Heart right ventricle (tissue), 16 donors: ENCODE measurements around the gene HK1. TPM values are rescaled to one million over a fixed set of nuclear protein-coding genes. Genes with fewer than 3 reads are reported as not detected.

Source experiments
- ATAC-seq, 8 donors: fragments of 200-7000 bp; cut with Tn5 transposase; one replicate each; pipeline ENCODE4 v1.9.1; 2020; ENCODE audit warnings: mild to moderate bottlenecking in 8 of 8, moderate library complexity in 8 of 8, moderate number of reproducible peaks in 1 of 8
- DNase-seq, 2 donors: peaks; one replicate each; pipeline ENCODE4 v3.0.0-alpha.2; 2020
- H3K27ac ChIP-seq, 10 donors: fragments of 200-600 bp; sonication (generic) in 2 of 10; one replicate each; pipeline versions ENCODE4 v1.5.0 to v1.8.0; 2020 to 2022; ENCODE audit warnings: mild to moderate bottlenecking in 3 of 10
- H3K27me3 ChIP-seq, 7 donors: fragments of 200-600 bp; one replicate each; pipeline ENCODE4 v1.8.0; 2021 to 2022; ENCODE audit warnings: mild to moderate bottlenecking in 2 of 7
- H3K36me3 ChIP-seq, 9 donors: fragments of 200-600 bp; sonication (generic) in 1 of 9; one replicate each; pipeline versions ENCODE4 v1.5.0 to v1.8.0; 2020 to 2022; ENCODE audit warnings: mild to moderate bottlenecking in 2 of 9
- H3K4me1 ChIP-seq, 9 donors: fragments of 200-600 bp; sonication (generic) in 1 of 9; one replicate each; pipeline versions ENCODE4 v1.5.0 to v1.8.0; 2020 to 2022; ENCODE audit warnings: mild to moderate bottlenecking in 4 of 9
- H3K4me3 ChIP-seq, 10 donors: fragments of 200-600 bp; sonication (generic) in 2 of 10; one replicate each; pipeline versions ENCODE4 v1.5.0 to v1.8.0; 2020 to 2022; ENCODE audit warnings: mild to moderate bottlenecking in 7 of 10, moderate library complexity in 2 of 10
- H3K9me3 ChIP-seq, 11 donors: fragments of 200-600 bp in 10 of 11; sonication (generic) in 2 of 11; one replicate each; pipeline versions ENCODE4 v1.5.0 to v1.8.0; 2013 to 2022; ENCODE audit warnings: mild to moderate bottlenecking in 2 of 11, control low read depth in 1 of 11, moderate library complexity in 1 of 11
- WGBS, 2 donors: extraction: QIAGEN DNeasy Blood & Tissue Kit; methylation state at CpG; one replicate each; pipeline ENCODE4 v1.1.7; 2013; ENCODE audit warnings: inconsistent platforms in 1 of 2; 5-methylcytosine and 5-hydroxymethylcytosine counted together
- intact Hi-C, 10 donors: fragments of 100-400 bp; cut with DNase I; formaldehyde crosslinking; loops; one replicate each; pipeline versions ENCODE4 v1.11.1 to v1.14.2; 2022
- polyA plus RNA-seq, 2 donors: library from polyadenylated mRNA; stranded (reverse); fragments of 200-250 nt; gene quantifications; one replicate each; pipeline ENCODE4 v1.2.3, GENCODE V29; 2013
- total RNA-seq, 10 donors: library from RNA; stranded (reverse); fragmentation: NEBNext Ultra II Directional in 3 of 10; extraction: Animal tissue kit (Norgen Biotek cat#: 25700) in 3 of 10; gene quantifications; one replicate each; pipeline versions ENCODE4 v1.2.1 to v1.2.4, GENCODE V29; 2021 to 2023
- TF ChIP-seq, protein P1 (sequence below), 9 donors: fragments of 200-600 bp; sonication (generic) in 2 of 9; IDR thresholded peaks; one replicate each; pipeline versions ENCODE4 v1.5.0 to v1.8.0; 2021 to 2022; ENCODE audit warnings: antibody characterized with exemption in 9 of 9, mild to moderate bottlenecking in 5 of 9, moderate library complexity in 1 of 9
- donor health status: Arrhythmogenic right ventricular cardiomyopathy.
- donor health status: ischemic (EF 13 %, LVEDD 7.1; RV severe dilation, severe dysfunction).
- donor health status: healthy with polysubstance abuse.
- donor health status: DM: no; HTN: yes; CAD: no.
- donor health status: DM: no; HTN: no; CAD: no.
- donor health status: ischemic (EF 25% LVEDD 6.9; RV normal size, moderate dysfunction).
- donor health status: ischemic (EF 25% LVEDD 5.7; RV mildly dilated, moderate dysfunction).
- donor health status: healthy.
- donor health status: DM: yes; HTN: yes; CAD: no.
- donor health status: Ischemic cardiomyopathy.
- donor health status: ischemic (EF 35%, LVEDD 5.7; RV mildly dilated, moderate dysfunction).
- donor health status: nonischemic (EF 11% LVEDD 7.7; RV severe dilation, severe dysfunction).
- donor health status: DM: yes; HTN: yes; CAD: no.
- donor health status: PGD.
- donor health status: ischemic (EF 29% LVEDD 5.4; RV normal size, mild dysfunction).
- donor health status: nonischemic (EF 23%, LVEDD 6.1; RV moderate dilation, normal function).

Gene HK1
- total and polyA plus RNA-seq, 12 donors: 51.9 to 322 (median 233) TPM

DNA sequence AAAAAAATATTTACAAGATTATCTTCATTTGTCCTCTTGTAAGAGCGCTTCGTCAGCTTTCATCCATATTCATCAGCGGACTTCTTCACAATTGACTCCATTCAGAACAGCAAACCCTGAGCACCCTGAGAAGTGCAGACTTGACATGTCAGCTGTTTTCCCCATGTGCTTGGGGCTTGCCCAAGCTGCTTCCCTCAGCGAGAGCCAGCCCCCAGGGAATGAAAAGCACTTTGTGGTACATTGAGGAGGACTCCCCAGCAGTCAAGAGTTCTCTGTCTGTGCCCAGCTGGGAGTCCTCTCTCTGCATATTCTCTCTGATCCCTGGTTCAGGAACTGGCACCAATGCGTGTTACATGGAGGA lies 35.5 kb upstream of the HK1 start:
- 74 to 78% methylated on average over 5 of the region's 5 CpGs for WGBS, 2 donors
- Histone ChIP-seq H3K36me3 (no peaks in the 10 kb centered on the region), H3K9me3 (no peaks in the 10 kb centered on the region), H3K4me1 (peaks cover 0 to 14% (median 2%) of the 10 kb centered on the region in 9 donors), H3K27ac (no peak overlapping the region), H3K27me3 (no peaks in the 10 kb centered on the region), H3K4me3 (no peak overlapping the region)
- intact Hi-C loops: loop anchor here in 2 of 10 donors (1.0 to 10.0 kb wide), 3 partner anchors 15 to 392 kb away; partner anchors contain the start of gene FAM241B (in 1 of the 2)
- TF ChIP-seq, protein P1, sequence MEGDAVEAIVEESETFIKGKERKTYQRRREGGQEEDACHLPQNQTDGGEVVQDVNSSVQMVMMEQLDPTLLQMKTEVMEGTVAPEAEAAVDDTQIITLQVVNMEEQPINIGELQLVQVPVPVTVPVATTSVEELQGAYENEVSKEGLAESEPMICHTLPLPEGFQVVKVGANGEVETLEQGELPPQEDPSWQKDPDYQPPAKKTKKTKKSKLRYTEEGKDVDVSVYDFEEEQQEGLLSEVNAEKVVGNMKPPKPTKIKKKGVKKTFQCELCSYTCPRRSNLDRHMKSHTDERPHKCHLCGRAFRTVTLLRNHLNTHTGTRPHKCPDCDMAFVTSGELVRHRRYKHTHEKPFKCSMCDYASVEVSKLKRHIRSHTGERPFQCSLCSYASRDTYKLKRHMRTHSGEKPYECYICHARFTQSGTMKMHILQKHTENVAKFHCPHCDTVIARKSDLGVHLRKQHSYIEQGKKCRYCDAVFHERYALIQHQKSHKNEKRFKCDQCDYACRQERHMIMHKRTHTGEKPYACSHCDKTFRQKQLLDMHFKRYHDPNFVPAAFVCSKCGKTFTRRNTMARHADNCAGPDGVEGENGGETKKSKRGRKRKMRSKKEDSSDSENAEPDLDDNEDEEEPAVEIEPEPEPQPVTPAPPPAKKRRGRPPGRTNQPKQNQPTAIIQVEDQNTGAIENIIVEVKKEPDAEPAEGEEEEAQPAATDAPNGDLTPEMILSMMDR (IDR thresholded peaks at IDR 0.05): no peak
- no peak for DNase-seq
- ATAC-seq: no peak

DNA sequence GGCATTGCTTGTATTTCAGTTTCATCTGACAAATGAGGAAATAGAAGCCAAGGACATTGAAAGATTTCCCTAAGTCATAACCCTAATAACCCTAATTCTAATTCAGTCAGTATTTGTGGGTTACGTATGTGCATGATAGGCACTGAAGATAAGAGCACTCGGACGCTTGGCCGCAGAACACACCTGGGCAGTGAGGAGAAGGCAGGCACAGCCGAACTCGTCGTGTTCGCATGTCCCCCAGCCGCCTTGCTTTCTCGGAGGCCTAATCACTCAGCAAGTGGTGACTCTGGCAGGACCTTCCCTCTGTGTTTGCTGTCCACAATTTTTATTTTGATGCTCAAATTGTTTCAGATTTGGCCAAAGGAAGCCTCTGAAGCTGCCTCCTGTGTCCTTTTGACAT lies 34.5 kb upstream of the HK1 start:
- ATAC-seq (no peak), DNase-seq (no peak)
- WGBS, 2 donors: 95 to 97% methylated on average over 10 of the region's 10 CpGs
- Histone ChIP-seq H3K27ac (no peak overlapping the region), H3K4me1 (peaks cover 0 to 12% (median 0%) of the 10 kb centered on the region in 9 donors), H3K36me3 (no peaks in the 10 kb centered on the region), H3K4me3 (no peak overlapping the region), H3K27me3 (no peaks in the 10 kb centered on the region), H3K9me3 (no peaks in the 10 kb centered on the region)
- intact Hi-C loops: loop anchor here in 1 of 10 donors (2.0 to 10.0 kb wide), 2 partner anchors 71 to 391 kb away; partner anchors contain the start of gene FAM241B
- TF ChIP-seq, protein P1 (IDR thresholded peaks at IDR 0.05): no peak

DNA sequence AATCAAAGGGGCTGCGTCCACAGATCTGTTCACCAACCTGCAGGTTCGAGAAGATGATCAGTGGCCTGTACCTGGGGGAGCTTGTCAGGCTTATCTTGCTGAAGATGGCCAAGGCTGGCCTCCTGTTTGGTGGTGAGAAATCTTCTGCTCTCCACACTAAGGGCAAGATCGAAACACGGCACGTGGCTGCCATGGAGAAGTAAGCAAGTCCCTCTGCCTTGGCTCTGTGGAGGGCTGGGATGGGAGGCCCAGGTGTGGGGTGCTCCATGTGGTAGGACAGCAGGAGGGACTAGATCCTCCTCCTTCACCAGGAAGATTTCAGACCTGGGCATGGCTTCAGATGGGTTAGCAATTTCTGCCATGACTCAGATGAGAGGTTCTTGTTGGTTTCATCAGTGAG lies 32.3 kb upstream of the HK1 start:
- intact Hi-C loops: loop anchor here in 2 of 10 donors (5.0 to 10.0 kb wide), 2 partner anchors 61 to 389 kb away; partner anchors contain the start of gene FAM241B (in 1 of the 2)
- WGBS, 2 donors: 94 to 95% methylated on average over 5 of the region's 5 CpGs
- TF ChIP-seq, protein P1 (IDR thresholded peaks at IDR 0.05): no peak
- H3K27ac ChIP-seq: no peak overlapping the region
- ATAC-seq (no peak), DNase-seq (no peak)
- no peaks in the 10 kb centered on the region for H3K27me3 ChIP-seq
- no peaks in the 10 kb centered on the region for H3K36me3 ChIP-seq
- no peaks in the 10 kb centered on the region for H3K4me1 ChIP-seq
- no peak overlapping the region for H3K4me3 ChIP-seq
- peaks cover 0 to 2% (median 0%) of the 10 kb centered on the region in 11 donors for H3K9me3 ChIP-seq

DNA sequence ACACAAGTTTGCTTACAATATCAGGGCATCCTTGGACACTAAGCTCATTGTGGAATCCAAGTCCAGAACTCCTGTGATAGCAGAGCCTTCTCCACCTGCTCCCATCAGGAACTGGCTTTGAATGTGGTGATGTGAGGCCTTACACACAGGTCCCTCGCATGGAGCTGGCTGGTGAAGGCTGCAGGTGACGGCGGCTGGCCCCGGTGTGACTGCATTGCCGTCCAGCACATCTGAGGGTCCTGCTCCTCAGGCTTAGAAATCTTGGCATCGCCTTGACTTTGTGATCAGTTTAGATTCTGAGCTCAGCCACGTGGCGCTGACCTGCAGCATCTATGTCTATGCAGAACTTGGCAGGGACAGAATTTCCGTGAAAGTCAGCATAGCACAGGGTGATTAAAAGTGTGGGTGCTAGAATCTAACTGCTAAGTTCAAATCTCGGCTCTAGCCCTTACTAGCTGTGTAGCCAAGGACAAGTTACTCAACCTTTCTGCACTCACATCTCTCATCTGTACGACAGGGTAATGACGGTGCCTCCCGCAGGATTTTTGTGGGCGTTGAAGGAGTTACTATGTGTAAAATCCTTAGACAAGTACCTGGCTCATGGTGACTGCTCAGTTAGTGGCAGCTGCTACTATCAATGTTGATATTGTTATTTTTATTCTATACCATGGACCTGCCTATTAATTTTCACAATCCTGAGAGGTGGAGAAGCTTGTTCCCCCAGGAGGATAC lies 31.5 kb upstream of the HK1 start:
- Histone ChIP-seq H3K4me3 (no peak overlapping the region), H3K9me3 (peaks cover 0 to 9% (median 0%) of the 10 kb centered on the region in 11 donors), H3K36me3 (no peaks in the 10 kb centered on the region), H3K27ac (no peak overlapping the region), H3K27me3 (no peaks in the 10 kb centered on the region), H3K4me1 (no peaks in the 10 kb centered on the region)
- ATAC-seq (no peak), DNase-seq (no peak)
- 84 to 85% methylated on average over 14 of the region's 14 CpGs for WGBS, 2 donors
- intact Hi-C loops: loop anchor here in 2 of 10 donors (5.0 to 10.0 kb wide), 2 partner anchors 61 to 388 kb away; partner anchors contain the start of gene FAM241B (in 1 of the 2)
- TF ChIP-seq, protein P1 (IDR thresholded peaks at IDR 0.05): no peak
